GM04503 (cell line): ENCODE data around the gene APBB2.

Experiments
- DNase-seq: peaks from one replicate; pipeline ENCODE4 v3.0.0-alpha.2; 2012; ENCODE audit warnings: low read depth

APBB2 gene

DNA sequence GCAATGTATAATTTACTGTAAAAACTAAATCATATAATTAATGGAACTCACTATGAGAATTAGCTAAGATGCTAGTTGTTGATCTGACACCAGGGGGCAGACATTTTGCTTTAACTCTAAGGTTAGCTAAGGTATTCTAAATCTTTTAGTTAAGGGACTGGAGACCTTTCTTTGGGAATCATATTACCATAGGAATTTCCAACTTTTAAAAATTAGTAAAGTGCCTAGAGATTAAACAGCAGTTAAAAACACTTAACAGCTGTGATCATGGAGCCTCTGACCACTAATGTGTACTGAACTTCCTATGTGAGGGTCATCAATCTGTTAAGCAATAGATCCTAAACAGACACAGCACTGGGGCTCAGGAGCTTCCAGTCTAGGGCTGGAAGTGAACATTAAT lies 238.0 kb downstream of the APBB2 start:
- no peak for DNase-seq

DNA sequence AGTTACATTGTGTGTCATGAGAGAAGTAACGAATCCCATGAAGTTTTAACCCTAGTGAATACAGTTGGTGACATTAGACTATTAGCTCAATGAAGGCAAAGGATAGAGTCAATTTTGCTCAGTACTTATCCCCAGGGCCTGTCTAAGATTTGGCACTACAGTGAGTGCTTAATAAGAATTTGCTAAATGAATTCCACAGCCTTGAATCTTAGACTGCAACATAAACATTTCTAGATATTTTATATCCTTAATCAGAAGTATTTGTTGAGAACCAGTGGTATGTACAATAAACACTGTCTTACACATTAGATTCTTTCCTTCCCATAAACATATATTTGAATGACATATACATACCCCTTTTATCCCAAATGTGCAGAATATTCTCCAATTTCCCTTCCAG lies 241.6 kb downstream of the APBB2 start:
- DNase-seq: no peak

DNA sequence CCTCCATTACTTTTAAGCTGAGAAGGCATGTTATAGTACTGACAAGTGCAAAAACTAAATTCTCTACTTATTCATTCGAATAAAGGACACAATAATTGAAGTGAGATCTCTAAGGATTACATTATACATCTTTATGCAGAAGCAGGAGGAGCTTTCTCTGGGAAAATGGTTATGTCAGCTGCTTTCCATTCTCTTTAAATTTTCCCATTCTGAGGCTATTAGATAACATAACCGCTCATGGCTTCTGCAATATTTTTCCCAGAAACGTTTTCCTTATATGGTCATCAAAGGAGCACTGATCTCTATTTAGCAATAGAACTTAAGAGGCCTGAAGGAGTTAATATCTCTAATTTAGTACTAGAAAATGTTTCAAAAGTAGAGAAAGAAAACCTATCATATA lies 243.0 kb downstream of the APBB2 start:
- no peak for DNase-seq

DNA sequence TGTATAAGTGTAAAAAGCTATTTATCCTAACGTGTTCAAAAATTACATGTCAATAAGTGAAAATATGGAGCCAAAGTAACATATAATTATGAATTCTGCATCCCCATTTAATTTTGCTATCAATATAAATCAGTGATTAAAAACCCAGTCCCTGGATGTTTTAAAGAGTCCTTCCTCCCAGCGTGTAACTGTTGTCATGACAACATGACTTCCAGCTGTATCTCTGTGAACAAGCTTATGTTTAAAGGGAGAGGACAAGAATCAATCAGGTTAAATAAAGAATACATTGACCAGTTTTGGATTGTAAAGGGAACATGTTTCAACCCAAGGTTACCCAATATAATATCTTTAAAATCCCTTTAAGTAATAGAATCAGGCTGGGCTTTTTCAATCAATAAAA lies 244.8 kb downstream of the APBB2 start:
- DNase-seq: no peak

DNA sequence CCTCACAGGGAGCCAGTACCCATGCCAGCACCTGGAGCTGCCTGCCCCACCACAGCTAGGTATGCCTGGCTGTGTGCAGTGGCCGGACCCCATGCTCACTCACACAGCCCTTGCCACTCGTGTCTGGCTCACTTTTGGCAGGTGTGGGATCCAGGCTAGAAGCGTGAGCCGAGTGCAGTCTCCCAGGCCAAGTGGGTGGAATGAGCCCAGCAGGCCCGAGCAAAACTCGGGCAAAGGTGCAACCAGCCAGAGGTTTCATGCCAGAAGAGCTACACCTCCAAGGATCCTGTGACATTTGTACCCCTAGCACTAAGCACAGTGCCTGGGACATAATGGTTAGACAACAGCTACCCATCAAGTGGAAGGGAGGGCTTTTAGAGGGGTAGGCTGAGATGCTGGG lies 246.8 kb downstream of the APBB2 start:
- DNase-seq: no peak

DNA sequence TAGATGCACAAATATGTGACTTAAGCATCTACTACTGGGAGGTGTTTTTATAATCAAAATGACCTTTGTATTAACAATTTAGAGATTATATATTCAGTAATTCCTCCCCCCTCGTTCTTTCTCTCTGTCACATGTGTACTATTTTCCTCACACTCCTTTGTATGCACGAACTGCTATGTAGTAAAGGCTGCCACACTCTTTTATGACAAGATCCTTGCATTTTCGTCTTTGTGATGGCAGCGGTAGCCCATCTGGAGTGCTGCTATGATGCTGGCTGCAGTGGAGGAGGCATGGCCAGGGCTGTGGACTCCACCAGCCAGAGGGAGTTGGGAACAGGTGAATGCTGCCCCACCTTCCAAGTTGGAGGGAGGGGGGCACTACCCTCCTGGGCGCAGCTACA lies 248.3 kb downstream of the APBB2 start:
- no peak for DNase-seq

DNA sequence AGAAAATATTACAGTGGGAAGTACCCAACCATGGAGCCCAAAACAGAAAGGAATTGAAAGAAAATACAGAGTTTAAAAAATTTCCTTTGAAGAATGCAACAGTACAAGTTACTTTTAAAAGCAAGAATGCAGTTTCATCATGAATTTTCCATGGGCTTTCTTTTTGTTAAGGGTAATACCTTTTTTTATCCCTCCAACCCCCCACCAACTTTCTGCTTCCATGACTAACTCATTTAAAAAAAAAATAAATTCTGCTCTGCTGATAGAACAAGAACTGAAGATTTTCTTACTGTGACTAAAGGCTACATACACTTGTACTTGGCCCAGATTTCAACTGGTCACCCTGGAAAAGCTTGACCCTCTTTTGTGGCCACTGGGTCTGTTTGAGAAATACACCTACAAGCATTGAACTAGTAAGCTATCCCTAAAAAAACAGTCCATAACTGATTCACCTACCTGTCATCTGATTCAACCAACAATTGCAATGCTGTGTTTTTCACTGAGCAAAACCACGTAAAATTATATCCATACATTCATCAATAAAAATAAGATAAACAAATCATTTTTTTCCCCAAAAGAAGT lies 250.4 kb downstream of the APBB2 start:
- no peak for DNase-seq

DNA sequence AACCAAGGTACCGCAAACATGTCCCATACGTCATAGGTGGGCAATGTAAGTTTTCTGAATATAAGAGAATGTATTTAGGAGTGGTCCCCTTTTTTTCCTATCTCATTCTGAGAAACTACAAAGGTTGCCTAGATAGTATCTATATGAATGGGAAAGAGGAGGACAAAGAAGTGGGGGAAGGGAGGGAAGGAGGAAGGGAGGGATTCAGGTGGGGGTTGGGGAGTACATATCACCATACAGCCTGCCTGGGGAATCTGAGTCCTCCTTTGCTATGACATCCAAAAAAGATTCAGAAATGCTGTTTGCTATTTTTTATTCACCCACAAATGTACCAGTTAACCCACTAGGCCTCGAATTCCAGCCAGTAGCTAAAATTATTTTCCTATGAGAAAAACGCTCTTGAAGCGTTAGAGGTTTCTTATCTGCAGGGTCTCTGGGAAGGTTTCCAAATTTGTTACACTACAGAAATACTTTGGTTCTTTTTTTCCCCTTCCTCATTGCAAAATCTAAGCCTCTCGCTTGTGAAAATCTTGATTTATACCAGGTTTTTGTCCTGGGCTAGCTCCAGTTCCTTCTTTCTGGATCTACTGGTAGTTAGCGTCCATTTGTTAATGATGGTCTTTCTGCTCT lies 251.7 kb downstream of the APBB2 start:
- DNase-seq: no peak

DNA sequence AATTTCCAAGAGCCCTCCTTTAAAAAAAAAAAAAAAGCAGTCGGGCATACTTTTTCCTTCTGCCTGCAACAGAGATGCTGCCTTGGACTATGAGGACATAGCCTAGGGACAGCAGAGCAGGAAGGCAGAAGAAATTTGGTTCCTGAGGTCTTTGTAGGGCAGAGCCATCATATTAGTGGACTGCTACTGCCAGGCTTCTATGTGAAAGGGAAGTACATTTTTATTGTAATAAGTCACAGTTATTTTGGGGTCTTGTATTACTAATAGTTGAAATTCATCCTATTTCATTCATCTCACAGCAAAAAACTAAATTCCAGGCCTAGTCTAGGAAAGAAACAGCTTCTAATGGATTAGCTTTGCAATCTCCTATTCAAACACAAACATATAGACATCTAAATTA lies 253.4 kb downstream of the APBB2 start:
- DNase-seq: no peak

DNA sequence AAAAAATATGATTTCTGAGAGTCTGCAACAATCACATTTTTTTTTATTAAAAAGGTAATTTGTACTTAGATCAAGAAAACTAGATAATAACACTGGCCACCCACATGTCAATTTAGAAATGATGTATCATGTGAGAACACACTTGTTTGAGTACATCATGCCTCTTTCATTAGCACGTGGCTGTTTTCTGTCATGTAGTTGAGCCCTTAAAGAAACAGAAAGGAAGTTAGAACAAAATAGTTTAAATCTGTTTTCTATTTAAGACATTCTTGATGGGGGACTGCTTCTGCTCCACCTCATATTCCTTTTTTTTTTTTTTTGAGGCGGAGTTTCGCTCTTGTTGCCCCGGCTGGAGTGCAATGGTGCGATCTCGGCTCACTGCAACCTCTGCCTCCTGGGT lies 257.1 kb downstream of the APBB2 start:
- DNase-seq: no peak

DNA sequence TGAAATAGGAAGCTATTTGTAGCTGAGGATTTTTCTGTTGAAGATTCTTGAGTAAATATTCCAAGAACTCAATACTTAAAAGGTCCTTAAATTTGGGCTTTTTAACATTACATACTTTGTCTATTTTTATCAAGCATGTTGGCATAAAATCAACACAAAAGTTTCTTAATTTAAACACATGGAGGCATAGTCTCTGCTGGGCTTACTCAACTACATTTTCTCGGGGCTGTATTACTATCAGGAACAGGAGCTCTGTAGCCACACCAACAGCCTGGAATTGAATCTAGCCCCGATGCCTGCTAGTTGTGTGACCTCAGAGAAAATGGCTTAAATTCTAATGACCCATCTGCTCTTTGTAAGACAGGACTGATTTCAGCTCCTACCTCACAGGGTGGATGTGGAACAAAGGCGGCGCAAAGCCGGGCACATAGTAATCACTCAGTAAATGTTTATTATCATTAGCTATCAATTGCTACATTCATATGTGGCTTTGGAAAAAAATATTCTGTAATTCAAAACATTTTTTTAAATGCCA lies 257.6 kb downstream of the APBB2 start:
- no peak for DNase-seq

DNA sequence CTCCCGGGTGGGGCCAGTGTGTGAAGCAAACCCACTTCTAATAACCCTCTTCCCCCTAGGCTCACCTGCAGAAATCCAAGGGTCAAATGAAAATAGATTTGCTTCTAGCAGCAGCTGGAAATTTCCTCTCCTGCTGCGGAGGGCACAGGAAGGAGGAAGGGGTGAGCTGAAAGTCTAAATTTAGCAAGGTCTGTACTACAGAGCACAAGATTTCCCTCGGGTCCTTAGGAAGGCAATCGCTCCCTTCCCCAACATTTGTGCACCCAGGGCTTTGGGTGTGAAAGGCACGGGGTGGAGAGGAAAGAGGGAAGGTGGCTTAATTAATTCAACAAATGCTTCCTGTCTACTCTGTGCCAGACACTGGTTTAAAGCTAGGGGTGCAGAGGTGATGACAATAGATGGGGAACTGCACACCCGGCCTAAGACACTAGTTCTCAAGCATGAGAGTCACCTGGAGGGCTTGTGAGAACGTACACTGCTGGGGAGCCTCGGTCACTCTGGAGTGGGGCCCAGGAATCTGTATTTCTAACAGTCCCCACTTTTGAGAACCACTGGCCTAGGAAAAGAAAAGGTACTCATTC lies 260.2 kb downstream of the APBB2 start:
- no peak for DNase-seq

DNA sequence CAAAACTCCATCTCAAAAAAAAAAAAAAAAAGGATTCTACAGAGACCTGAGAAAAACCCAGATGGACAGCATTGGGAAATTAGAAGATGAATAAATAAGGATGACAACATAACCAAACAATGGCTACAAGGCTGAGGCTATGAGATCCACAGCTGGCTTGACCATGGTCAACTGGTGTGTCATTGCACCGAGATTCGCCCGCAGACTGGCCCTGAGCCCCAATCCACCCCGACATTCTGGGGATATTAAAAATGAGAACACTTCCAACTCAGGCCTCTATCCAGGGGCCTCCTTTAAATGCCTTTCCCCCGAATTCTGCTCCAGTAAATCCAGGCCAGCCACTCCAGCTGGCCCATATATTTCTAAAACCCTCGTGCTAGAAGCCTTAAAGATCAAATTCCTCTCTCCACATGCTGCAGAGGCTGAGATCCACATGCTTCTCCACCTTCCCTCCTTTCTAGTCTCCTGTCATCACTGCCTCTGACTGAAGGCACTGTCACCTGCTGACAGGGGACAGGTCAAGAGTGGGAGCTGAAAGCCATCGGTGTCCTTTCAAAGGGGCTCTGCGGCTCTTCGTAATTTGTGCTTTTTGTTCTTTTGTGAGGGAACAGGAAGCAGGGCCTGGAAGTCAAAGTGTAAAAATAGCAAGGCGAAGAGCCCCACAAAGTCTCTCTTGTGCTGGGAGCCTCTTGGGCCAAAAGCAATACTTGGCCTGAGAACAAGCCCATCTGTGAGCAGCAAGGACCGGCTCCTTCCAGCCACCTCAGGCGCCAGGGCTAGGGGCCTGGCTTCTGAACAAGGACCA lies 260.9 kb downstream of the APBB2 start:
- no peak for DNase-seq

DNA sequence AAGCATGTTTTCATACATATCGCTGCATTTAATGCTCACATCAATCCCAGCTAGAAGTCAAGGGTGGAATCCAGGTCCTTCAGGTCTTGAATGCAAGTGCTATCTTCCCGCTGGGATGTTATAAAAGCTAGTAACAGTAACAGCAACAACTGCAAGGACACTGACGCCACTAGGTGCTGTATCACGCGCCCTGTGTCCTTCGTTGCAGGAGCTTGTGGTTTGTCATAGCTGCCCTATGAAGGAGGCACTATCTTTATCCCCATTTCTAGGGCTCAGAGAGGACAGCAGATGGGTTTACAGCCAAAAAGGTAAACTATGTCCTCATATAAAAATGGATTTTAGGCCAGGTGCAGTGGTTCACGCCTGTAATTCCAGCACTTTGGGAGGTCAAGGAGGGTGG lies 261.7 kb downstream of the APBB2 start:
- no peak for DNase-seq

DNA sequence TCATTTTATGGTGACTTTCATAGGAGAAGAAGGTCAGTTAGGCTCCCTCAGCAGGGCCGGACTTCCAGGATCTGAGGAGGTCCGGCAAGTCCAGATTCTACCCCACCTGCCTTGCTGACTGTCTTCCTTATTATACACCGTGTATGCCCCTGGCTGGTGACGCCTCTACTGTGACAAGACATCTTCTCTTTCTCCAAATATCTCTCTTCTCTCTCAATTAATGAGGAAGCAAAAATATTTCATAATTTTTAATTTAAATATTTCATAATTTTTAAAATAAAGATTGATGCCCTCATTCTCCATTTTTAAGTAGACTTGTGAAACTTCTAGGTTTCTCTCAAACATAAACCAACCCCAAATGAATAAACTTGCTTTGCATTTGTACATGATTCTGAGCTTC lies 262.1 kb downstream of the APBB2 start:
- DNase-seq: no peak

DNA sequence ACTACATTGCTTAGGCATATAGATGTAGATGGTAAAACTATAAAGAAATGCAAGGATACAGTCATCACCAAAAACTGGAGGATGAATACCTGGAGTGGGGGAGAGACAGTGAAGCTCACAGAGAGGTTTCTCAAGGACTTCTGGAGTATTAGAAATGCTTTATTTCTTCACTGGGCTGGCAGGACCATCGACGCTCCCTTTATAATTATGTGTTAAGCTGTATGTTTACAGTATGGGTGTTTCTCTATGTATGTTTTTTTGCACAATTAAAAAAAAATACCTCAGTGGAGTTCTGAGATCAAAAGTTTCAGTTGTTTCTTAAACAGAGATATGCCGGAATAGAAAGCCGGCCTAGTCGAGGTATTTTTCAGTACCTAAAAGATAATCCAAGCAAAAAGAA lies 263.3 kb downstream of the APBB2 start:
- no peak for DNase-seq

DNA sequence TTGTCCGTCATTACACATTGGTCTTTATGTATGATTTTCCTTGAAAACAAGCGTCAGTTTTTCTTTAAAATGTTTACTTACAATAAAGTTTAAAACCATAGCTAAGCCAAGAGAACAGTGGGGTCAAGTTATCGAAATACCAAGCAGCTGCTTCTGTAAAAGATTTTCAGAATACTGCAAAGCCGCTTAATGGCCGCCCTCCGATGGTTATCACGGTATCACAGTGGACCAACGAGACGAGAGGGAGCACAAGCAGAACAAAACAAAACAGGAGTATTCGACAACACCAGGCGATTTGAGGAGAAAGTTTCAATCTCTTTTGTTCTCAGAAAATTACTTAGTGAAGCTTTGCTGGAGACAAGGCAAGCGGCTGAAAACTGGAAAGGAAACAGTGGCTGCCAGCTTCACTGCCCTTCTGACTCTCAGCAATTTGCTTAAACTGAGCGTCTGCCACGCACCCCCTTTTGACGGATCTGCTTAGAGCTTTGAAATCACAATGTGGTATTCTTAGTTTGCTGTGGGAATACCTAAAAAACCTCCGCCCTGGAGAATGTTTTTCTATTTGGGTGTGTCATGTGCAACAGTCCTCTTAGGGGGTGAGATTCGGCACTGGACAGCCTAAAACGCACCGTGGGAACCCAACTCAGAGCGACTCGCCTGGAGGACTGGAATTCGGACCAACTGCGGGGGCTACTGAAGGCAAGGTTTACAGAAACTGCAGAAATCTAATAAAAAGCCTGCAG lies 264.8 kb downstream of the APBB2 start:
- DNase-seq: no peak

DNA sequence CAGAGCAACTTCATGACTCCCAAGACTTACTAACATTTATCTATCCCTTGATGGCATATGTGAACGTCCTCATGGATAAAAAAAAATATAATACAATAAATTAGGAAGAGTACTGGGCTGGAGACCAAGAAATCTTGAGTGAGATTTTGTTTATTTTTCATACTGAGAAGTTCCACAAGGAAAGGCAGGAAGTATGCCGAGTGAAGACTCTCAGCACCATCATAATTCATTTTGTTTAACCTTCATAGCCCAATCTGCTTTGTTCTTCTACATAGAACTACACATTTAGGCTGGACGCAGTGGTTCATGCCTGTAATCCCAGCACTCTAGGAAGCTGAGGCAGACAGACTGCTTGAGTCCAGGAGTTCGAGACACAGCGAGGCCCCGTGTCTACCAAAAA lies 266.3 kb downstream of the APBB2 start:
- DNase-seq: no peak

DNA sequence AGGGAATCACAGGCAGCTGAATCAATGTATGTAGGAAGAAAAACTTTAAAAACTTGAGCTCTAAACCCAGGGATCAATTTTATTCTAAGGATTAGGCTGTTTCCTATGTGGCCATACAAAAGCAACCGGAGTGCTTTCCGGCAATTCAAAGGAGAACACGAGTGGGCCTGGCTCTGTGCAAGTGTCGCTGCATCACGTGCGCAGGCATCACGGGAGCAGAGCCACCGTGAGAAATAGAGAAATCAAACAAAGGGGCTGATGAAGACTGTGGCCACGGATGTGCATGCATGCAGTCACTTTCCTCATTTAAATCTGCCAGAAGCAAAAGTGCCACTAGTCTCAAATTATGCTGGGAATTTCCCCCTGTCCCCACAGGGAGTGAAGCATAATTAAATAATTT lies 267.7 kb downstream of the APBB2 start:
- DNase-seq: no peak

DNA sequence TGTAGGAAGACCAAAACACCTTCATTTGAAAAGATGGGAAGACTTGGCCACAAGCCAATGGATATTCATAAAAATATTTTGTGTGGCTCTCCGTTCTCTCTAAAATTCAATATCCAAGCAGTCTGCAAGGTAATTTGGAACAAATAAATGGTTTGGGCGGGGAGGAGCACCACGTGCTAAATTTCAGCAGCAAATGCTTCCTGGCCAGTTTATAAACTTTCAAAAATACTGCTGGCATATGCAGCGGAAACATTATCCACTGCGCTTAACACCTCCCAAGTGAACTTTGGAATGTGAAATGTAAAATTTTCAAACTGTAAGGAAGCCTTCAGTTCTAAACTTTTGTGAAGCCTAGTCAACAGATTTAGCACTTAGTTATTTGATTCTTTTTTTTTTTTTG lies 273.6 kb downstream of the APBB2 start:
- no peak for DNase-seq

DNA sequence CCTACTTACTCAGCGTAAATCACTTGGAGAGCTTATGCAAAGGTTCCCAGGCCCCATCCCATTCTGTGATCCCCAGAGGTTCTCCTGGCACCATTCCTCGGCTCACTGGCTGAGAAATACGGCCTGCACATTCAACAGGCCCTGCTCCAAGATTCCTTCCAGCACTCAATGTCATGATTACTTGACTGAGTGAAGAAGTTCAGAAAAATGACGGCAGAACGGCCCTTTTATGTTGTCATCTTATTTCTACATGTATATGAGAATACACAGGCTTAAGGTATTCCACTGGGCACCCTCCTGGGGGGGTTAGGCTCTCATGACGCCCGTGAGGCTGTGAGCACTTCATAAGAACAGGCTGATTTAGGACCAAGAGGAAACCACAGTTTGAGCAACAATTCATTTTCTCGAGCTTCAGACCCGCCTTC lies 274.0 kb downstream of the APBB2 start:
- DNase-seq: no peak

DNA sequence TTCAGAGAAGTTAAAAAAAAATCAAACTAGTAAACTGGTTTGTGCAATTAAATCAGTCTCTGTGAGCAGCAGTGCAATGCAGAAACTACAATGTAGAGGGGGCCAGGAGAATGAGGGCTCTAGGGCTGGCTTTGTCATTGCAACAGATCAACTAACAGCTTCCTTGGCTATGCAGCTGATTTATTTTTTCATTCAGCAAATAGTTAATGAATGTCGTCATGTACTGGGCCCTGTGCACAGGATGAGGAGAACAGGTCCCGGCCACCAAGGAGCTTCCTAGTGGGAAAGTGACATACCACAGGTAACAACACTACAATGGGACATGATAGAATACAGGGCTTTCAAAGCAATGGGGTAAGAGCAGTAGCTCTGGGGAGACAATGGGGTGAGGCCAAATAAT lies 274.5 kb downstream of the APBB2 start:
- no peak for DNase-seq
